ENCODE results near the gene ZDHHC5. TPM values are rescaled to one million over a fixed set of nuclear protein-coding genes. Genes with fewer than 3 reads are reported as not detected.
A peak's percentile ranks its signal among the peaks of the same experiment; 100 is the strongest.
"Not testable (repeated sequence)": the region's sequence is repeated elsewhere in the genome, so short reads cannot be mapped to it uniquely, and the experiment has no call there.

ZDHHC5 gene
- total RNA-seq, 1 donor: 20.2 TPM

- peak in 1 of 3 donors; percentile 60 for DNase-seq (ENCODE audit: low read depth in 2 of 3, low spot score in 2 of 3)
These were observed 5.0 kb upstream of the ZDHHC5 start for GRCh38 chr11:57662893-57663292.

- no peak for DNase-seq (ENCODE audit: low read depth in 2 of 3, low spot score in 2 of 3)
These were observed 3.9 kb upstream of the ZDHHC5 start for GRCh38 chr11:57663975-57664374.

GRCh38 chr11:57667117-57667735 lies 688 bp upstream of the ZDHHC5 start:
- peak in 2 of 3 donors; percentile 98 to 99 for DNase-seq (ENCODE audit: low read depth in 2 of 3, low spot score in 2 of 3)

DNA sequence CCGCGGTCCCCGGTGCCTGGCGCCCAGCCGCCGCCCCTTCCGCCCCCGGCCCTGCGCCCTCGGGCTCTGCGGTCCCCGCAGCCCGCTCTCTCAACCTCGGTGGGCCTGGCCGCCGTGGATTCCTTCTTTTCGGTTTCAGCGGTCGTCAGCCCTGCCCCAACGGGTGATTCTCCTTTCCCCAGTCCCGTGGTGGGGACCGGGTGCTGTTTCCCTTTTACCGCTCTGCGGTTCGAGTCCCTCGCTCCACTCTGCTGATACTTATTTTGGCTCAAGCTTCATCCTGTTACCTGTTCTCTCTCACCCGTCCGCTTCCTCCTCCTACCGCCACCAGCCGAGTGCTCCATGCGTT lies 494 bp downstream of the ZDHHC5 start:
- DNase-seq (ENCODE audit: low read depth in 2 of 3, low spot score in 2 of 3): peak in 1 of 3 donors; percentile 53

GRCh38 chr11:57674251-57674650 lies 6.3 kb downstream of the ZDHHC5 start:
- DNase-seq (ENCODE audit: low read depth in 2 of 3, low spot score in 2 of 3): no peak

DNA sequence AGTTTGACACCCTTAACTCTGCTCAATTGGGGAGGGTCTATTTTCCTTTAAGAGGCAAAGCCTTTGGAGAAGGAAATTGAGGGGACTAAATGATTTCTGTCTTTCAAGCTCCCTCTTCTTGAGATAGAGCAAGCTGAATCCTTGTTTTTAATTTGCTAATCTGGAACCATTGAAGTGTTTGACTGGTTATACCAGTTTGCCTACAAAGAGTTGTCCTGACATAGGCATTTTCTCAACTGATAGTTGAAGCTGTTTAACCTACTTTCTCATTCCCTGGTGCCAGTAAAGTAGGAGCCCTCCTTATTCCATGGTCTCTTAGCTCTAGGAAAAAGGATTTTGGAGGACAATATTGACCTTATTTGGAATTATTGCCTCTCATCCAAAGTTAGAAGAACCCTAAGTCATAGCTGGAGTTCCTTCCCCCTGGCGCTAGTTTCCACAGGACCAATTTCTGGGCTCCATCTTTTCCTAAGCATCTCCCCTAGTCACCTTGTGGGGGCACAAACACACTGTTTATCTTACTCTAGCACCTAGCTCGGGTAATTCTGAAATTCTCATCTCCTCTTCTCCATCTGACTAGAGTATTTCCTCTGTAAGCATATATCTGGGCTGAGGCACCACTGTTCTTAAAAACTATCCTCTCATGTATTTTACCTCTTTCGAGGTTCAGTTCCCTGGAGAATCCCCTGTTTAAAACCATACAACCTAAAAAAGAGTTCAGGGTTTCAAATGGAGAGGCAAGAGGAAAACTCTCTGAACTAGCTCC lies 7.4 kb downstream of the ZDHHC5 start:
- no peak for DNase-seq (ENCODE audit: low read depth in 2 of 3, low spot score in 2 of 3)

GRCh38 chr11:57679396-57679795 lies 11.5 kb downstream of the ZDHHC5 start:
- no peak for DNase-seq (ENCODE audit: low read depth in 2 of 3, low spot score in 2 of 3)

- no peak for DNase-seq (ENCODE audit: low read depth in 2 of 3, low spot score in 2 of 3)
These were observed 12.6 kb downstream of the ZDHHC5 start for GRCh38 chr11:57680552-57680874.

DNA sequence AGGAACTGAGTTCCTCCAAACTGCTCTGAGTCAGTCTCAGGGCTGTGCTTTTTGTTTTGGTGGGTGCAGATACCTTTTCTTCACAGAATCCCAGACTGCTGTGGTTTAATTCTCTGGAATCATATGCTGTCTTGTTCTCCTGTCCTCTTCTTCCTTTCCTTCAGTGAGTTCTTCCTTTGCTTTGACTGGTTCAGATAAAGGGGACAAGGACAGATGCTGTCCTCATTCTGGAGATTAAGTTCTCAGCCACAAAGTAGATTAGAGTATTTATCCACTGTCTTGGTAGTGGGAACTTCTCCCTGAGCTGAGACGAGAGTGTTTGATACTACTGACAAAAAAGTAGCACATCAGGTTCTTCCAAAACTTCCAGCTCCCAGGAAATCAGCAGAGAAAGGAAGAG lies 13.3 kb downstream of the ZDHHC5 start:
- DNase-seq (ENCODE audit: low read depth in 2 of 3, low spot score in 2 of 3): no peak

- not testable (repeated sequence) for DNase-seq (ENCODE audit: low read depth in 2 of 3, low spot score in 2 of 3)
These were observed 22.6 kb downstream of the ZDHHC5 start for GRCh38 chr11:57690474-57690873.

DNA sequence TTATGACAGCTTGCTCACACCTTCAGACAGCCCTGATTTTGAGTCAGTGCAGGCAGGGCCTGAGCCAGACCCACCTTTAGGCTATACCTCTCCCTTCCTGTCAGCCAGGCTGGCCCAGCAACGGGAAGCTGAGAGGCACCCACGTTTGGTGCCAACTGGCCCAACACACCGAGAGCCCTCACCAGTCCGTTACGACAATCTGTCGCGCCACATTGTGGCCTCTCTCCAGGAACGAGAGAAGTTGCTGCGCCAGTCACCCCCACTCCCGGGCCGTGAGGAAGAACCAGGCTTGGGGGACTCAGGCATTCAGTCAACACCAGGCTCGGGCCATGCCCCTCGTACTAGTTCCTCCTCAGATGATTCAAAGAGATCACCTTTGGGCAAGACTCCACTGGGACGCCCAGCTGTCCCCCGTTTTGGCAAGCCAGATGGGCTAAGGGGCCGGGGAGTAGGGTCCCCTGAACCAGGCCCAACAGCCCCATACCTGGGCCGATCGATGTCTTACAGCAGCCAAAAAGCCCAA lies 31.0 kb downstream of the ZDHHC5 start:
- DNase-seq (ENCODE audit: low read depth in 2 of 3, low spot score in 2 of 3): no peak

- no peak for DNase-seq (ENCODE audit: low read depth in 2 of 3, low spot score in 2 of 3)
These were observed 31.9 kb downstream of the ZDHHC5 start for GRCh38 chr11:57699813-57700212.

DNA sequence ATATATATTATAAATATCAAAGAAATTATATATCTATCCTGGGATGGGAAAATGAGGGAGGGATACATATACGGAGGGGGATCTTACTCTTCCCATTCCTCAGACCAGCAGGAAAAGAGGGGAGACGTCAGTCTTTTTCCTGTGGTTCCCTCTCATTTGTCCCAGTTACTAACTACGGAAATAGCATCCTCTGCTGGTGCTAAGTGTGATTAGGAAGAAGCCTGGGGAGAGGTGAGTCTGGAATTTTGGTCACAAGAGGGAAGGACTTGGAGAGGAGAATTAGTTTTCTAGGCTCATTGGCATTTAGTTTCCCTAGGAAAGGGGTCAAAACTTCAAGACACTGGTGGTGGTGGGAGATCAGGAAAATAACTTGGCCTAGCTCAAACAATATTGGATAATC lies 32.5 kb downstream of the ZDHHC5 start:
- no peak for DNase-seq (ENCODE audit: low read depth in 2 of 3, low spot score in 2 of 3)

DNA sequence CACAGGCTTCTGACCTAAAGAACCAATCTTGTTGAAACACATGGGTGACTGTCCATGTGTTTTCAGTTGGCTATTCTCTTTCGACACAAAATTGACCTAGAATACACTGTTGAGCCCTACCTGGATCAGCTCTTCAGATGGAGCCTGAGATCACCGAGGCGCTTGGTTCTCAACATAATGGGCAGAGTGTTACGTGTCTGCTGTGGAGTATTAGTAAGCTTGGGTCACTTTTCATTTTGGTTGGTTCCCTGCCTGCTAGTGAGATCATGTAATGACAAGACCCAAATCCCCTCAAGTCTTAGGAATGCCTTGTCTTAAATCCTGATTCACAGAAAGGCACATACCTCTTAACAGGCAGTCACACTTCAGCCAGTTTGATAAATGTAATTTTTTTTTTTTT lies 35.4 kb downstream of the ZDHHC5 start:
- no peak for DNase-seq (ENCODE audit: low read depth in 2 of 3, low spot score in 2 of 3)

GRCh38 chr11:57704932-57705331 lies 37.0 kb downstream of the ZDHHC5 start:
- no peak for DNase-seq (ENCODE audit: low read depth in 2 of 3, low spot score in 2 of 3)

DNA sequence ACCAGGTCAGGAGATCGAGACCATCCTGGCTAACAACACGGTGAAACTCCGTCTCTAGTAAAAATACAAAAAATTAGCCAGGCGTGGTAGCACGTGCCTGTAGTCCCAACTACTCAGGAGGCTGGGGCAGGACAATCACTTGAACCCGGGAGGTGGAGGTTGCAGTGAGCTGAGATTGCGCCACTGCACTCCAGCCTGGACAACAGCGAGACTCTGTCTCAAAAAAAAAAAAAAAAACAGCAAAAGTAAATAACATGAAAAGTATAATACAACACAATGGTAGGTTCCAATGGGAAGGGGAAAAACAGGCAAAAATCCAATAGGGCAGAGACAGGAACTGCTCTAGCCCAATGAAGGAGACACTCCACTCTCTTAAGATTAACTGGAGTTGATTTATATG lies 37.5 kb downstream of the ZDHHC5 start:
- DNase-seq (ENCODE audit: low read depth in 2 of 3, low spot score in 2 of 3): not testable (repeated sequence)

GRCh38 chr11:57709802-57710367 lies 42.0 kb downstream of the ZDHHC5 start:
- no peak for DNase-seq (ENCODE audit: low read depth in 2 of 3, low spot score in 2 of 3)

DNA sequence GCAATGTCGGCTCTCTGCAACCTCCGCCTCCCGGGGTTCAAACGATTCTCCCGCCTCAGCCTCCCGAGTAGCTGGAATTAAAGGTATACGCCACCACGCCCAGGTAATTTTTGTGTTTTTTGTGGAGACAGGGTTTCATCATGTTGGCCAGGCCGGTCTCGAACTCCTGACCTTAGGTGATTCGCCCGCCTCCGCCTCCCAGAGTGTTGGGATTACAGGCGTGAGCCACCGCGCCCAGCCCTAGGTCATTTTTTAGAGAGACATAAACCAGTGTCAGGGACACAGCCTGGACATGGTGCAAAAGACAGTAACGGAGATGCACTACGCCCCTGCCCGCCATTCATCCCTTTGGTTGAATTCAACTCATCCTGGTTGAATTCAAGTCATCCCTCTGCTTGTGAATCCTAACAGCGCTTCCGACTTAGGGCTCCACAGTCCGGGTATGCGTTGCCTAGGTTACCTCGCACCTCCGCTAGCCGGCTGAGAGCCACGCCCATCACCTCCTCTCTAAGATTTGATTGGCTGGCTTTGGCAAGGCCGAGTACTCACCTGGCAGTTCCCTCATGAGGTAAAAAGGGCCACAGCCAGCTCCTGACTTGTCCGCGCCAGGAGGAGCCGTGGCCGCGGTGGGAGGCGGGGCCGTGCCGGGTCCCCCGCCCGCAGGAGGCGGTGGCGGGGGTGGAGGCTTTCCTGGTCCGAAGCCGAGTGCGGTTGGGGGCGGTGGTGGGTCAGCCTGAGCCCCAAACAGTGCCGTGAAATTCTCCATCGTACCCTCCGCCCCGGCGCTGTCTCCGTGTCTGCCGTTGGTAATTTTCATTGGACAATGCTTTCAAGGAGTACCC lies 43.7 kb downstream of the ZDHHC5 start, which contains the start of gene MED19:
TSS of gene MED19 (minus strand) at position 802 of the 842 bp plus-strand sequence. CDS start at position 766, 36 bp downstream.
- DNase-seq (ENCODE audit: low read depth in 2 of 3, low spot score in 2 of 3): peak in 2 of 3 donors; percentile 80 to 82

DNA sequence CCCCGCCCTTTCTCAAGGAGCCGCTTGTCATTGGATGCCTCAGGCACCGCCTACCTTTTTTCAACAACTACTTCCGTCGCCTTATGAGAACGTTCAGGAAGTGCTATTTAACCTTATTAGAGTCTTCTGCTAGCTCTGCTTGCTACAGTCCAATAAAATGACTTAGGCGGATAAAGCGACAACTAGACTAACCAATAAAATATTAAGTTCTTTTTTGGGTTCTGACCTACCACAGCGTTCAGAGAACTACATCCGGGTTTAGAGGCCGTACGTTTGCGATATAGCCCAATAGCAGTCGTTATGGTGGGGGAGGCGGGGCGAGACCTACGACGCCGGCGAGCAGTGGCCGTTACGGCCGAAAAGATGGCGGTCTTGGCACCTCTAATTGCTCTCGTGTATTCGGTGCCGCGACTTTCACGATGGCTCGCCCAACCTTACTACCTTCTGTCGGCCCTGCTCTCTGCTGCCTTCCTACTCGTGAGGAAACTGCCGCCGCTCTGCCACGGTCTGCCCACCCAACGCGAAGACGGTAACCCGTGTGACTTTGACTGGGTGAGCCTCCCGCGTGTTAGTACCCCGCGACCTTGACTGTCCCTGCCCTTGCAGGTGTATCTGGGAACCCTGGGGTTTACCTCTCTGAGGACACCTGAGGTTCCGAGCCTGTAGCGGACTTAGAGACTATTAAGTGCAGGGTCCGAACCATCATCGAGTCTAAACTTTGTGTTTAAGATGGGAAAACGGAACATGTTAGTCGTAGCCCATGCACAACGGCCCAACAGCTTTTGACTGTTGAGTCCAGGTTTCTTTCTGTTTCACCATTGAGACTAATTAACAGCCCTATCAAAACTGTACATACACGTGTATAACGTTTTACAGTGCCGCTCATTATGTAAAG lies 44.6 kb downstream of the ZDHHC5 start, which contains the start of gene TMX2:
TSS of gene TMX2 (plus strand) at position 338 of the 895 bp plus-strand sequence. CDS start at position 364, 26 bp downstream.
- DNase-seq (ENCODE audit: low read depth in 2 of 3, low spot score in 2 of 3): peak; percentile 79 to 99 (median 98)

DNA sequence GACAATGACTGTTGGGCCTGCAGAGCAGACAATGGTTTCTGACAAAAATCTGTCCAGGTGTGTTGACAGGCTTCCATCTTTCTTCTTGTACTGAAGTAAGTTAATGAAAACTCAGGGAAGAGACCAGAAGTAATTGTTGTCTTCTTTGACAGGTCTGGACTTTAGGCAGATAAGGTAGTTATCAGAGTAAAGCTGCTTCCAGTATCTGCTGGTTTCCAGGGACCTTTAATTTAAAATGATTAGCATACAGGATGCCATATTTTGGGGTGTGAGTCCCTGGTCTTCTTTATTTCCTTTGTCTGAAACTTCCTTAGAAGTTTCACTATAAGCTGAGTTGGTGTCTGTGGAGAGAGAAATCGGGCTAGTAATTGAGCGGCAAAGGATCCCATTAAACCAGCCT lies 45.9 kb downstream of the ZDHHC5 start:
- no peak for DNase-seq (ENCODE audit: low read depth in 2 of 3, low spot score in 2 of 3)

Data from hematopoietic multipotent progenitor cell (in vitro differentiated cells).